Hepatocyte (in vitro differentiated cells): ENCODE measurements around the gene PRCD. TPM values are rescaled to one million over a fixed set of nuclear protein-coding genes. Genes with fewer than 3 reads are reported as not detected.

Source experiments
- DNase-seq: peaks from one replicate; pipeline ENCODE4 v3.0.0-alpha.2; 2016; ENCODE audit warnings: low spot score
- H2AFZ ChIP-seq: fragments of 200-600 bp; sonication (generic); 2 replicates; pipeline ENCODE4 v1.6.0; 2016; ENCODE audit warnings: antibody characterized with exemption, mild to moderate bottlenecking
- H3K27ac ChIP-seq: fragments of 200-600 bp; sonication (generic); 2 replicates; pipeline ENCODE4 v1.5.1; 2016; ENCODE audit warnings: mild to moderate bottlenecking
- H3K27me3 ChIP-seq: fragments of 200-600 bp; sonication (generic); 2 replicates; pipeline ENCODE4 v1.6.1; 2016
- H3K36me3 ChIP-seq: fragments of 200-600 bp; sonication (generic); replicated peaks from 2 replicates; pipeline ENCODE4 v1.5.1; 2016; ENCODE audit warnings: low read depth; ENCODE audit not compliant: insufficient read depth
- H3K4me1 ChIP-seq: fragments of 200-600 bp; sonication (generic); 2 replicates; pipeline ENCODE4 v1.5.1; 2016; ENCODE audit warnings: mild to moderate bottlenecking, moderate library complexity; ENCODE audit not compliant: insufficient read depth
- H3K4me2 ChIP-seq: fragments of 200-600 bp; sonication (generic); 2 replicates; pipeline ENCODE4 v1.6.0; 2016
- H3K4me3 ChIP-seq: fragments of 200-600 bp; sonication (generic); 2 replicates; pipeline ENCODE4 v1.5.1; 2016; ENCODE audit warnings: mild to moderate bottlenecking
- H3K79me2 ChIP-seq: fragments of 200-600 bp; sonication (generic); 2 replicates; pipeline ENCODE4 v1.6.0; 2017; ENCODE audit warnings: mild to moderate bottlenecking
- H3K9me2 ChIP-seq: fragments of 200-600 bp; sonication (generic); replicated peaks from 2 replicates; pipeline ENCODE4 v1.6.0; 2017; ENCODE audit warnings: mild to moderate bottlenecking; ENCODE audit not compliant: insufficient read depth
- H3K9me3 ChIP-seq: fragments of 200-600 bp; sonication (generic); 2 replicates; pipeline ENCODE4 v1.5.1; 2016; ENCODE audit warnings: low read depth, mild to moderate bottlenecking
- H4K20me1 ChIP-seq: fragments of 200-600 bp; sonication (generic); 2 replicates; pipeline ENCODE4 v1.6.0; 2016; ENCODE audit warnings: mild to moderate bottlenecking; ENCODE audit not compliant: insufficient read depth, poor library complexity, severe bottlenecking
- EZH2 ChIP-seq: fragments of 200-600 bp; sonication (generic); IDR thresholded peaks from 2 replicates; pipeline ENCODE4 v1.6.1; 2016; ENCODE audit warnings: antibody characterized with exemption, mild to moderate bottlenecking, borderline replicate concordance
- EZH2phosphoT487 ChIP-seq: fragments of 200-600 bp; sonication (generic); IDR thresholded peaks from one replicate; pipeline ENCODE4 v1.6.1; 2018; ENCODE audit warnings: antibody characterized with exemption, mild to moderate bottlenecking, low read depth, moderate library complexity; ENCODE audit not compliant: unreplicated experiment, severe bottlenecking
- WGBS: methylation state at CpG from one replicate; pipeline ENCODE4 v1.1.6; 2016; ENCODE audit warnings: low lambda C conversion rate; ENCODE audit errors: missing lambda C conversion rate; 5-methylcytosine and 5-hydroxymethylcytosine counted together
- polyA plus RNA-seq: library from polyadenylated mRNA; unstranded; fragments of >200 nt; fragmentation: Nextera tagmentation; extraction: Ambion mirVana; gene quantifications from 2 replicates; pipeline ENCODE4 v1.2.1, GENCODE V29; 2016
- total RNA-seq: library from RNA; depleted of rRNA; stranded (reverse); fragments of >200 nt; gene quantifications from 2 replicates; pipeline ENCODE4 v1.2.3, GENCODE V29; 2014
- TF ChIP-seq, protein P1 (sequence below): fragments of 200-600 bp; sonication (generic); IDR thresholded peaks from 2 replicates; pipeline ENCODE4 v1.5.1; 2016; ENCODE audit warnings: antibody characterized with exemption, mild to moderate bottlenecking; ENCODE audit not compliant: poor library complexity

The PRCD gene
- total and polyA plus RNA-seq, 2 experiments from 2014 or later: 2.0 to 10.2 TPM

- Histone ChIP-seq H3K9me2 (no peaks in the 10 kb centered on the region), H2AFZ (no peak overlapping the region), H3K36me3 (no peaks in the 10 kb centered on the region), H3K4me2 (no peak overlapping the region), H3K27ac (peak overlapping the region; percentile 51), H3K4me1 (peaks cover 46% of the 10 kb centered on the region), H3K79me2 (no peaks in the 10 kb centered on the region), H3K27me3 (no peaks in the 10 kb centered on the region), H4K20me1 (no peaks in the 10 kb centered on the region), H3K9me3 (no peaks in the 10 kb centered on the region), H3K4me3 (no peak overlapping the region)
- TF ChIP-seq EZH2 (no peak), EZH2phosphoT487 (no peak)
- TF ChIP-seq, protein P1, sequence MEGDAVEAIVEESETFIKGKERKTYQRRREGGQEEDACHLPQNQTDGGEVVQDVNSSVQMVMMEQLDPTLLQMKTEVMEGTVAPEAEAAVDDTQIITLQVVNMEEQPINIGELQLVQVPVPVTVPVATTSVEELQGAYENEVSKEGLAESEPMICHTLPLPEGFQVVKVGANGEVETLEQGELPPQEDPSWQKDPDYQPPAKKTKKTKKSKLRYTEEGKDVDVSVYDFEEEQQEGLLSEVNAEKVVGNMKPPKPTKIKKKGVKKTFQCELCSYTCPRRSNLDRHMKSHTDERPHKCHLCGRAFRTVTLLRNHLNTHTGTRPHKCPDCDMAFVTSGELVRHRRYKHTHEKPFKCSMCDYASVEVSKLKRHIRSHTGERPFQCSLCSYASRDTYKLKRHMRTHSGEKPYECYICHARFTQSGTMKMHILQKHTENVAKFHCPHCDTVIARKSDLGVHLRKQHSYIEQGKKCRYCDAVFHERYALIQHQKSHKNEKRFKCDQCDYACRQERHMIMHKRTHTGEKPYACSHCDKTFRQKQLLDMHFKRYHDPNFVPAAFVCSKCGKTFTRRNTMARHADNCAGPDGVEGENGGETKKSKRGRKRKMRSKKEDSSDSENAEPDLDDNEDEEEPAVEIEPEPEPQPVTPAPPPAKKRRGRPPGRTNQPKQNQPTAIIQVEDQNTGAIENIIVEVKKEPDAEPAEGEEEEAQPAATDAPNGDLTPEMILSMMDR: no peak
- DNase-seq: no peak
- 87% methylated on average over 9 of the region's 9 CpGs for WGBS
Measured at GRCh38 chr17:76549215-76549518, 9.3 kb downstream of the PRCD start.

DNA sequence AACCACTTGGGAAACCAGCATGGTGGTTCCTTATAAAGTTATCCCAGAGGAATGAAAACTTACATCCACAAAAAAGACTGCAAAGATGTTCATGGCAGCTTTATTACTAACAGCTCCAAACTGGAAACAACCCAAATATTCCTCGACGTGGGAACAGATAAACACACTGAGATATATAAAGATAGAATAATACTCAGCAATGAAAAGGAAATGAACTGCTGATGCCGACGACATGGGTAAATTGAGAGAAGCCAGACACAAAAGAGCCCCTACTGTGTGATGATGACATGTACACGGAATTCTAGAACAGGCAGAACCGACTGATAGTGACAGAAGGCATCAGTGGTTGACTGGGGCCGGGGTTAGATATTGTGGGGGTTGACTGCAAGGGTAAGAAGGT lies 9.7 kb downstream of the PRCD start:
- Histone ChIP-seq H3K4me2 (no peak overlapping the region), H3K9me2 (no peaks in the 10 kb centered on the region), H3K27ac (no peak overlapping the region), H3K36me3 (no peaks in the 10 kb centered on the region), H3K4me1 (peaks cover 43% of the 10 kb centered on the region), H2AFZ (no peak overlapping the region), H3K4me3 (no peak overlapping the region), H4K20me1 (no peaks in the 10 kb centered on the region), H3K9me3 (no peaks in the 10 kb centered on the region), H3K27me3 (no peaks in the 10 kb centered on the region), H3K79me2 (no peaks in the 10 kb centered on the region)
- WGBS: 78% methylated on average over 7 of the region's 7 CpGs
- DNase-seq: no peak
- TF ChIP-seq EZH2phosphoT487: no peak
- TF ChIP-seq, protein P1: no peak
- TF ChIP-seq EZH2: no peak

GRCh38 chr17:76550712-76551615 lies 11.1 kb downstream of the PRCD start:
- WGBS: 58% methylated on average over 15 of the region's 15 CpGs
- Histone ChIP-seq H3K27ac (peak overlapping the region; percentile 53), H4K20me1 (no peaks in the 10 kb centered on the region)

More at GRCh38 chr17:76550712-76551615, 11.1 kb downstream of the PRCD start:
- no peak overlapping the region for H3K4me3 ChIP-seq
- no peaks in the 10 kb centered on the region for H3K9me3 ChIP-seq
- no peak for DNase-seq
- TF ChIP-seq, protein P1: no peak
- TF ChIP-seq EZH2phosphoT487 (no peak), EZH2 (no peak)
- H3K9me2 ChIP-seq: no peaks in the 10 kb centered on the region
- H3K27me3 ChIP-seq: no peaks in the 10 kb centered on the region
- no peak overlapping the region for H2AFZ ChIP-seq
- peak overlapping the region; percentile 7 for H3K4me2 ChIP-seq
- no peaks in the 10 kb centered on the region for H3K79me2 ChIP-seq
- H3K4me1 ChIP-seq: peaks cover 31% of the 10 kb centered on the region
- no peaks in the 10 kb centered on the region for H3K36me3 ChIP-seq
